Activated CD8-positive, alpha-beta memory T cell treated with anti-CD3 and anti-CD28 coated beads, Interleukin-2, amount 50 U/mL, for 1 hour (primary cell): ENCODE data around the gene MARK2.

Experiments used
- DNase-seq: peaks from one replicate; pipeline ENCODE4 v3.0.0-alpha.2; 2020; ENCODE audit errors: extremely low read depth

Gene MARK2

GRCh38 chr11:63929616-63930015 lies 90.7 kb downstream of the MARK2 start:
- no peak for DNase-seq

- DNase-seq = no peak
Measured at GRCh38 chr11:63931045-63931444, 92.1 kb downstream of the MARK2 start.

GRCh38 chr11:63931876-63932275 lies 93.0 kb downstream of the MARK2 start:
- no peak for DNase-seq

- no peak for DNase-seq
Measured at GRCh38 chr11:63933459-63933858, 94.5 kb downstream of the MARK2 start.

- DNase-seq = no peak
Measured at GRCh38 chr11:63937713-63938478, 99.0 kb downstream of the MARK2 start.

GRCh38 chr11:63938479-63939396 lies 99.8 kb downstream of the MARK2 start, which contains the start of gene NAA40:
Gene NAA40 (plus strand): TSS chr11:63939002. CDS start chr11:63939097, 95 bp downstream.
- DNase-seq = peak; percentile 87

GRCh38 chr11:63939397-63939891 lies 100.5 kb downstream of the MARK2 start:
- no peak for DNase-seq

GRCh38 chr11:63940786-63941185 lies 101.9 kb downstream of the MARK2 start:
- DNase-seq = no peak

- no peak for DNase-seq
Measured at GRCh38 chr11:63941901-63942300, 103.0 kb downstream of the MARK2 start.

- DNase-seq = no peak
Measured at GRCh38 chr11:63942803-63943202, 103.9 kb downstream of the MARK2 start.

GRCh38 chr11:63944987-63945386 lies 106.1 kb downstream of the MARK2 start:
- DNase-seq = no peak

- no peak for DNase-seq
Measured at GRCh38 chr11:63945477-63946163, 106.7 kb downstream of the MARK2 start.

GRCh38 chr11:63951779-63952536 lies 113.0 kb downstream of the MARK2 start:
- DNase-seq = no peak

GRCh38 chr11:63952570-63952969 lies 113.7 kb downstream of the MARK2 start:
- DNase-seq = no peak

- DNase-seq = no peak
Measured at GRCh38 chr11:63958008-63958407, 119.1 kb downstream of the MARK2 start.
